GM06990 (cell line): Measurements from ENCODE around the gene RGS19.

ENCODE experiments used
- DNase-seq: peaks from one replicate; pipeline ENCODE4 v3.0.0-alpha.2; 2011; ENCODE audit not compliant: insufficient read length; ENCODE audit errors: extremely low read depth
- H3K27me3 ChIP-seq: replicated peaks from 2 replicates; pipeline ENCODE4 v1.6.0; 2011; ENCODE audit warnings: low read length; ENCODE audit not compliant: control insufficient read depth, insufficient read depth
- H3K36me3 ChIP-seq: 2 replicates; pipeline ENCODE4 v1.5.1; 2011; ENCODE audit warnings: low read length; ENCODE audit not compliant: control insufficient read depth, insufficient read depth
- H3K4me3 ChIP-seq: replicated peaks from 2 replicates; pipeline ENCODE4 v1.5.1; 2011; ENCODE audit warnings: low read depth, mild to moderate bottlenecking, control low read depth, low read length
- CTCF ChIP-seq: IDR thresholded peaks from 2 replicates; pipeline ENCODE4 v1.5.1; 2011; ENCODE audit warnings: low read length, control low read depth, mild to moderate bottlenecking, inconsistent platforms; ENCODE audit not compliant: insufficient read depth, poor library complexity, severe bottlenecking

Gene RGS19

DNA sequence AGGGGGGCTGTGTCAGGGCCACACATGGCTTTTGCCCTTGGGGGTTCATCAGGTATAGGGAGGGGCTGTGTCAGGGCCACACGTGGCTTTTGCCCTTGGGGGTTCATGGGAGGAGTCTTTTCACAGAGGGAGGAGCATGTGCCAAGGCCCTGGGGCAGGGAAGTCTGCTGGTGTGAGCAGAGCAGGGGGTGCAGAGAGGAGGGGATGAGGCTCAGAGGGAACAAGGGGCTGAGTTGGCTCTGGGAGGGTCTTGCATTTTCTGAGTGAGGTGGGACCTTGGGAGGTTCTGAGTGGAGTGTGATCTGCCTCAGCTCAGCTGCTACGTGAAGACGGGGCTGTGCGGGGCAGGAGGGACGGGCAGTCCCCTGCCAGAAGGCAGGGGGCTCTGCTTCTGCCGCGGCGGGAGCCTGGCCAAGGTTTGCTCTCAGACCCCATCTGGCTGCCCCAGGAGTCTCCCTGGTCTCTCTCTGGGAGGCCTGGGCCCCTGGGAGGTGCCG is 23.9 kb downstream of the RGS19 start:
- Histone ChIP-seq H3K27me3 (no peaks in the 10 kb centered on the region), H3K4me3 (no peak overlapping the region), H3K36me3 (no peaks in the 10 kb centered on the region)
- DNase-seq, result no peak
- TF ChIP-seq CTCF, result no peak

- TF ChIP-seq CTCF, result peak; percentile 48
- Histone ChIP-seq H3K27me3 (no peaks in the 10 kb centered on the region), H3K4me3 (no peak overlapping the region), H3K36me3 (no peaks in the 10 kb centered on the region)
- no peak for DNase-seq
Measured at GRCh38 chr20:64053841-64054661, 25.3 kb downstream of the RGS19 start.

- Histone ChIP-seq H3K27me3 (no peaks in the 10 kb centered on the region), H3K4me3 (no peak overlapping the region), H3K36me3 (no peaks in the 10 kb centered on the region)
- no peak for DNase-seq
- no peak for TF ChIP-seq CTCF
Measured at GRCh38 chr20:64052987-64053840, 26.1 kb downstream of the RGS19 start.

DNA sequence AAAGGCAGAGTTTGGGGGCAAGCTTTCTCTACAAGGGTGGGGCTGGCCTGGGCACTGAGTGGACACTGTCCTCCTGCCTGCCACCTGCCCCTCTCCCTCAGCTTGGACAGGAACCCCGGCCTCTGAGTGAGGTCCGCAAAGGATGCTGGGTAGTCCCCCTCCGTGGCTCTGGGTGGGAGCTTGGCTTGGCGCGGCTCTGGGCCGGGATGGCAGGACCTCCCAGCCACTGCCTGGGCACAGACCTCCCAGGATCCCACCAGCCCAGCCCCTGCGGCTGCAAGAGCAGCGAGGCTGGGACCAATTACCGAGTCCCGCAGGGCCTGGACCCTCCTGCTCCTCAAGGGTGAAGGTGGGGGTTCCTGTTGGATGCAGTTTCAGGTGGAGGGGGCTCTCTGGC is 27.0 kb downstream of the RGS19 start:
- no peak overlapping the region for H3K4me3 ChIP-seq
- no peak for TF ChIP-seq CTCF
- H3K27me3 ChIP-seq, result no peaks in the 10 kb centered on the region
- H3K36me3 ChIP-seq, result no peaks in the 10 kb centered on the region
- DNase-seq, result no peak

GRCh38 chr20:64051561-64052325 is 27.6 kb downstream of the RGS19 start:
- Histone ChIP-seq H3K27me3 (no peaks in the 10 kb centered on the region), H3K4me3 (no peak overlapping the region), H3K36me3 (no peaks in the 10 kb centered on the region)
- TF ChIP-seq CTCF, result no peak
- DNase-seq, result no peak
